HEK293 (cell line): ENCODE measurements around the gene FAM110A.
"Not testable (repeated sequence)": the region's sequence is repeated elsewhere in the genome, so short reads cannot be mapped to it uniquely, and the experiment has no call there.

Experiments used
- CTCF ChIP-seq: fragments of 450-650 bp; formaldehyde crosslinking; IDR thresholded peaks from 2 replicates; pipeline ENCODE4 v1.5.1; 2016; ENCODE audit warnings: missing biosample characterization, missing genetic modification characterization
- MYNN ChIP-seq: fragments of 450-650 bp; formaldehyde crosslinking; IDR thresholded peaks from 2 replicates; pipeline ENCODE4 v1.5.1; 2016; ENCODE audit warnings: missing biosample characterization, missing genetic modification characterization, borderline replicate concordance
- ZNF184 ChIP-seq: fragments of 450-650 bp; IDR thresholded peaks from 2 replicates; pipeline ENCODE4 v1.5.1; 2018; ENCODE audit warnings: missing biosample characterization, mild to moderate bottlenecking, missing genetic modification characterization

- not testable (repeated sequence) for TF ChIP-seq ZNF184 (tag by site-specific recombination); CTCF (tag by site-specific recombination); MYNN
Measured at GRCh38 chr20:811776-812434, 21.6 kb upstream of the FAM110A start.
